Bronchial epithelial cell (primary cell): ENCODE measurements around the gene NMT1. TPM values are rescaled to one million over a fixed set of nuclear protein-coding genes. Genes with fewer than 3 reads are reported as not detected.

Experiments
- DNase-seq: peaks from one replicate; pipeline ENCODE4 v3.0.0-alpha.2; 2010; ENCODE audit warnings: low read depth
- FAIRE-seq: peaks from 2 replicates; lab custom pipeline; 2011; peaks lifted over from hg19 to GRCh38; lab: Jason Lieb, UNC
- H3K27me3 ChIP-seq: 2 replicates; pipeline ENCODE4 v1.5.1; 2011; ENCODE audit warnings: low read length; ENCODE audit not compliant: control insufficient read depth, insufficient read depth
- H3K36me3 ChIP-seq: 2 replicates; pipeline ENCODE4 v1.5.1; 2011; ENCODE audit warnings: low read length; ENCODE audit not compliant: control insufficient read depth, insufficient read depth
- H3K4me3 ChIP-seq: 2 replicates; pipeline ENCODE4 v1.5.1; 2011; ENCODE audit warnings: mild to moderate bottlenecking, low read depth, low read length, control low read depth
- CTCF ChIP-seq: IDR thresholded peaks from 2 replicates; pipeline ENCODE4 v1.5.1; 2011; ENCODE audit warnings: mild to moderate bottlenecking, moderate library complexity, low read length, control low read depth, inconsistent platforms; ENCODE audit not compliant: insufficient read depth, severe bottlenecking
- total RNA-seq: library from RNA; depleted of rRNA; stranded (reverse); fragments of >200 nt; gene quantifications from 2 replicates; pipeline ENCODE4 v1.2.1, GENCODE V29; 2014

Gene NMT1
- total RNA-seq, 1 donor from 2014 or later = 54.2 TPM

GRCh38 chr17:45063198-45063597 is 2.1 kb downstream of the NMT1 start:
- no peaks in the 10 kb centered on the region for H3K36me3 ChIP-seq
- TF ChIP-seq CTCF = no peak
- DNase-seq (no peak), FAIRE-seq (no peak)
- no peak overlapping the region for H3K4me3 ChIP-seq
- no peaks in the 10 kb centered on the region for H3K27me3 ChIP-seq

GRCh38 chr17:45067637-45068036 is 6.5 kb downstream of the NMT1 start:
- DNase-seq (no peak), FAIRE-seq (no peak)
- H3K4me3 ChIP-seq = no peak overlapping the region
- no peaks in the 10 kb centered on the region for H3K27me3 ChIP-seq
- peaks cover 3% of the 10 kb centered on the region for H3K36me3 ChIP-seq
- TF ChIP-seq CTCF = no peak

GRCh38 chr17:45070001-45070400 is 8.9 kb downstream of the NMT1 start:
- Histone ChIP-seq H3K27me3 (no peaks in the 10 kb centered on the region), H3K36me3 (peaks cover 6% of the 10 kb centered on the region), H3K4me3 (no peak overlapping the region)
- TF ChIP-seq CTCF = no peak
- no peak for FAIRE-seq
- DNase-seq = no peak

- peak; percentile 26 for DNase-seq
- TF ChIP-seq CTCF = no peak
- Histone ChIP-seq H3K27me3 (no peaks in the 10 kb centered on the region), H3K36me3 (peaks cover 6% of the 10 kb centered on the region), H3K4me3 (no peak overlapping the region)
- FAIRE-seq = no peak
These were observed 9.7 kb downstream of the NMT1 start for GRCh38 chr17:45070809-45071208.

GRCh38 chr17:45073414-45074070 is 12.4 kb downstream of the NMT1 start:
- H3K27me3 ChIP-seq = no peaks in the 10 kb centered on the region
- no peak for FAIRE-seq
- DNase-seq = no peak
- H3K36me3 ChIP-seq = peaks cover 6% of the 10 kb centered on the region
- H3K4me3 ChIP-seq = no peak overlapping the region
- no peak for TF ChIP-seq CTCF

GRCh38 chr17:45077643-45078042 is 16.5 kb downstream of the NMT1 start:
- H3K36me3 ChIP-seq = peaks cover 8% of the 10 kb centered on the region
- no peak for FAIRE-seq
- TF ChIP-seq CTCF = no peak
- DNase-seq = no peak
- H3K4me3 ChIP-seq = no peak overlapping the region
- H3K27me3 ChIP-seq = no peaks in the 10 kb centered on the region
